HCT116 (cell line): ENCODE measurements around the gene PTGER3. TPM values are rescaled to one million over a fixed set of nuclear protein-coding genes. Genes with fewer than 3 reads are reported as not detected.

Experiments used
- ATAC-seq: fragments of 200-7000 bp; cut with Tn5 transposase; 2 replicates; pipeline ENCODE4 v1.9.1; 2020; ENCODE audit warnings: mild to moderate bottlenecking, moderate library complexity
- BruUV-seq: library from RNA; stranded (reverse); fragments of 400-500 nt; replicated peaks from 2 replicates; lab custom pipeline; 2021; lab: Mats Ljungman, UMichigan
- CTCF ChIA-PET: fragments of 300-600 bp; sonication (Branson Sonifier 250); formaldehyde crosslinking; loops from one replicate; lab custom pipeline; 2021; ENCODE audit warnings: antibody characterized with exemption; lab: Charles Lee
- POLR2A ChIA-PET: fragments of 300-600, 350-600 bp; sonication (Branson Sonifier 250); formaldehyde crosslinking; loops from one replicate; lab custom pipeline; 2021; ENCODE audit warnings: antibody characterized with exemption; lab: Charles Lee
- RAD21 ChIA-PET, 2 experiments: fragments of 300-600 bp; sonication (Branson Sonifier 250); formaldehyde crosslinking; loops; one replicate each; lab custom pipeline; 2023; ENCODE audit warnings: low total read pairs in 2 of 2; ENCODE audit not compliant: uncharacterized antibody in 2 of 2, unreplicated experiment in 2 of 2, low non-redundant PET in 1 of 2; lab: Charles Lee
- DNase-seq: peaks from one replicate; pipeline ENCODE4 v3.0.0-alpha.2; 2010; ENCODE audit warnings: low read depth, low spot score
- H2AFZ ChIP-seq: fragments of 200-600 bp; shearing (Covaris generic), sonication (generic); 2 replicates; pipeline ENCODE4 v1.6.1; 2017; ENCODE audit warnings: low read depth, mixed run types, mixed read lengths, antibody characterized with exemption, low read length; ENCODE audit not compliant: poor library complexity, severe bottlenecking
- H3K27ac ChIP-seq: 2 replicates; pipeline ENCODE4 v1.5.1; 2012; ENCODE audit warnings: low read depth, low read length
- H3K27me3 ChIP-seq: fragments of 200-600 bp; sonication (generic); 2 replicates; pipeline ENCODE4 v1.6.1; 2016; ENCODE audit warnings: mixed run types, low read length, mixed read lengths; ENCODE audit not compliant: insufficient read depth
- H3K36me3 ChIP-seq, 2 experiments: fragments of 200-500 bp in 1 of 2; fragments of 200-600 bp in 1 of 2; sonication (Bioruptor generic) in 1 of 2; sonication (generic) in 1 of 2; 2 replicates each; pipeline versions ENCODE4 v1.5.1 to v1.6.1; 2014 to 2016; ENCODE audit warnings: low read length in 2 of 2, inconsistent platforms in 1 of 2, mixed read lengths in 1 of 2, mixed run types in 1 of 2; ENCODE audit not compliant: insufficient read depth in 2 of 2, control insufficient read depth in 1 of 2
- H3K4me1 ChIP-seq, 2 experiments: fragments of 200-600 bp in 1 of 2; sonication (generic) in 1 of 2; 2 replicates each; pipeline versions ENCODE4 v1.5.1 to v1.6.1; 2012 to 2017; ENCODE audit warnings: low read length in 2 of 2, inconsistent platforms in 1 of 2, mild to moderate bottlenecking in 1 of 2, mixed read lengths in 1 of 2, mixed run types in 1 of 2, moderate library complexity in 1 of 2; ENCODE audit not compliant: insufficient read depth in 2 of 2, control insufficient read depth in 1 of 2
- H3K4me2 ChIP-seq: fragments of 200-600 bp; sonication (generic); 2 replicates; pipeline ENCODE4 v1.6.1; 2017; ENCODE audit warnings: mixed run types, low read length, mixed read lengths
- H3K4me3 ChIP-seq, 2 experiments: fragments of 200-600 bp in 1 of 2; sonication (generic) in 1 of 2; replicated peaks in 1 of 2; 2 replicates each; pipeline ENCODE4 v1.5.1; 2011 to 2016; ENCODE audit warnings: low read length in 2 of 2, control low read depth in 1 of 2, low read depth in 1 of 2, mild to moderate bottlenecking in 1 of 2, mixed read lengths in 1 of 2, mixed run types in 1 of 2
- H3K79me2 ChIP-seq: fragments of 200-600 bp; sonication (generic); 2 replicates; pipeline ENCODE4 v1.6.1; 2017; ENCODE audit warnings: mild to moderate bottlenecking, mixed run types, low read length, moderate library complexity, mixed read lengths; ENCODE audit not compliant: insufficient read depth
- H3K9ac ChIP-seq: fragments of 200-600 bp; sonication (generic); 2 replicates; pipeline ENCODE4 v1.6.1; 2016; ENCODE audit warnings: low read length, mixed read lengths
- H3K9me2 ChIP-seq: fragments of 200-600 bp; sonication (generic), shearing (Covaris generic); 2 replicates; pipeline ENCODE4 v1.6.1; 2017; ENCODE audit warnings: mixed run types, mild to moderate bottlenecking, moderate library complexity; ENCODE audit not compliant: insufficient read depth
- H3K9me3 ChIP-seq, 2 experiments: fragments of 200-500 bp in 1 of 2; fragments of 200-600 bp in 1 of 2; sonication (Bioruptor generic) in 1 of 2; sonication (generic) in 1 of 2; 2 replicates each; pipeline ENCODE4 v1.6.1; 2014 to 2017; ENCODE audit warnings: low read length in 2 of 2, mixed read lengths in 2 of 2, inconsistent platforms in 1 of 2, low read depth in 1 of 2, mild to moderate bottlenecking in 1 of 2, mixed run types in 1 of 2, moderate library complexity in 1 of 2; ENCODE audit not compliant: control insufficient read depth in 1 of 2, insufficient read depth in 1 of 2
- H4K20me1 ChIP-seq: fragments of 200-600 bp; sonication (generic), shearing (Covaris generic); 2 replicates; pipeline ENCODE4 v1.6.1; 2017; ENCODE audit warnings: mixed run types, mild to moderate bottlenecking, moderate library complexity; ENCODE audit not compliant: insufficient read depth
- EGR1 ChIP-seq: IDR thresholded peaks from 2 replicates; pipeline ENCODE4 v1.6.1; 2012; ENCODE audit warnings: low read depth
- EZH2phosphoT487 ChIP-seq: fragments of 200-600 bp; IDR thresholded peaks from 2 replicates; pipeline ENCODE4 v1.6.1; 2018; ENCODE audit warnings: antibody characterized with exemption, borderline replicate concordance
- JUND ChIP-seq: IDR thresholded peaks from 2 replicates; pipeline ENCODE4 v1.6.1; 2012
- MAX ChIP-seq: IDR thresholded peaks from 2 replicates; pipeline ENCODE4 v1.6.1; 2012
- RAD21 ChIP-seq: IDR thresholded peaks from 2 replicates; pipeline ENCODE4 v1.6.1; 2012; ENCODE audit warnings: low read depth, mild to moderate bottlenecking
- intact Hi-C: fragments of 100-400 bp; cut with micrococcal nuclease; formaldehyde crosslinking; loops from 2 replicates; pipeline ENCODE4 v1.10.0; 2022
- total RNA-seq: library from RNA; stranded (reverse); gene quantifications from one replicate; pipeline ENCODE4 v1.2.1, GENCODE V29; 2021; ENCODE audit not compliant: unreplicated experiment
- TF ChIP-seq, protein P1 (sequence below): IDR thresholded peaks from 2 replicates; pipeline ENCODE4 v1.6.1; 2012; ENCODE audit warnings: low read depth

The PTGER3 gene
- total RNA-seq, 1 experiment from 2014 or later = 0.05 TPM

- peak; percentile 23 for ATAC-seq
- ChIA-PET CTCF (no interaction called here), POLR2A (no interaction called here), RAD21 (no interaction called here)
- DNase-seq = no peak
- intact Hi-C loops = loop anchor here (10.0 kb wide), 1 partner anchor 920 kb away; no protein-coding TSS in a partner anchor
- Histone ChIP-seq H3K4me2 (no peak overlapping the region), H3K9ac (no peak overlapping the region), H3K36me3 (peaks cover 10 to 18% of the 10 kb centered on the region in 2 experiments; a peak in 3 of 4 replicates), H3K79me2 (no peaks in the 10 kb centered on the region), H2AFZ (no peak overlapping the region), H3K9me2 (no peaks in the 10 kb centered on the region)
- no TSS peak for BruUV-seq
- TF ChIP-seq RAD21 = no peak
- no peak for TF ChIP-seq EGR1
- no peak for TF ChIP-seq EZH2phosphoT487
- TF ChIP-seq MAX = no peak
- TF ChIP-seq JUND = 0 out of 2 replicates have a peak, but pooled peaks have one; percentile 5
- TF ChIP-seq, protein P1, sequence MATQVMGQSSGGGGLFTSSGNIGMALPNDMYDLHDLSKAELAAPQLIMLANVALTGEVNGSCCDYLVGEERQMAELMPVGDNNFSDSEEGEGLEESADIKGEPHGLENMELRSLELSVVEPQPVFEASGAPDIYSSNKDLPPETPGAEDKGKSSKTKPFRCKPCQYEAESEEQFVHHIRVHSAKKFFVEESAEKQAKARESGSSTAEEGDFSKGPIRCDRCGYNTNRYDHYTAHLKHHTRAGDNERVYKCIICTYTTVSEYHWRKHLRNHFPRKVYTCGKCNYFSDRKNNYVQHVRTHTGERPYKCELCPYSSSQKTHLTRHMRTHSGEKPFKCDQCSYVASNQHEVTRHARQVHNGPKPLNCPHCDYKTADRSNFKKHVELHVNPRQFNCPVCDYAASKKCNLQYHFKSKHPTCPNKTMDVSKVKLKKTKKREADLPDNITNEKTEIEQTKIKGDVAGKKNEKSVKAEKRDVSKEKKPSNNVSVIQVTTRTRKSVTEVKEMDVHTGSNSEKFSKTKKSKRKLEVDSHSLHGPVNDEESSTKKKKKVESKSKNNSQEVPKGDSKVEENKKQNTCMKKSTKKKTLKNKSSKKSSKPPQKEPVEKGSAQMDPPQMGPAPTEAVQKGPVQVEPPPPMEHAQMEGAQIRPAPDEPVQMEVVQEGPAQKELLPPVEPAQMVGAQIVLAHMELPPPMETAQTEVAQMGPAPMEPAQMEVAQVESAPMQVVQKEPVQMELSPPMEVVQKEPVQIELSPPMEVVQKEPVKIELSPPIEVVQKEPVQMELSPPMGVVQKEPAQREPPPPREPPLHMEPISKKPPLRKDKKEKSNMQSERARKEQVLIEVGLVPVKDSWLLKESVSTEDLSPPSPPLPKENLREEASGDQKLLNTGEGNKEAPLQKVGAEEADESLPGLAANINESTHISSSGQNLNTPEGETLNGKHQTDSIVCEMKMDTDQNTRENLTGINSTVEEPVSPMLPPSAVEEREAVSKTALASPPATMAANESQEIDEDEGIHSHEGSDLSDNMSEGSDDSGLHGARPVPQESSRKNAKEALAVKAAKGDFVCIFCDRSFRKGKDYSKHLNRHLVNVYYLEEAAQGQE = no peak
- TF ChIP-seq, all 23 proteins: peak for 1
- Histone ChIP-seq H3K27ac (no peak overlapping the region), H3K4me3 (no peak overlapping the region), H3K27me3 (no peaks in the 10 kb centered on the region), H3K9me3 (no peaks in the 10 kb centered on the region), H3K4me1 (no peaks in the 10 kb centered on the region), H4K20me1 (no peaks in the 10 kb centered on the region)
Observed at GRCh38 chr1:71054281-71054731, 6.7 kb upstream of the PTGER3 start.
